ENCODE measurements around the gene GPN3. TPM values are rescaled to one million over a fixed set of nuclear protein-coding genes. Genes with fewer than 3 reads are reported as not detected.

GPN3 gene
- total and polyA plus RNA-seq, 2 of the 8 experiments (the other 6 are each of a cell fraction or from before 2014, with no cell fraction given): 49.7 to 52.9 TPM

DNA sequence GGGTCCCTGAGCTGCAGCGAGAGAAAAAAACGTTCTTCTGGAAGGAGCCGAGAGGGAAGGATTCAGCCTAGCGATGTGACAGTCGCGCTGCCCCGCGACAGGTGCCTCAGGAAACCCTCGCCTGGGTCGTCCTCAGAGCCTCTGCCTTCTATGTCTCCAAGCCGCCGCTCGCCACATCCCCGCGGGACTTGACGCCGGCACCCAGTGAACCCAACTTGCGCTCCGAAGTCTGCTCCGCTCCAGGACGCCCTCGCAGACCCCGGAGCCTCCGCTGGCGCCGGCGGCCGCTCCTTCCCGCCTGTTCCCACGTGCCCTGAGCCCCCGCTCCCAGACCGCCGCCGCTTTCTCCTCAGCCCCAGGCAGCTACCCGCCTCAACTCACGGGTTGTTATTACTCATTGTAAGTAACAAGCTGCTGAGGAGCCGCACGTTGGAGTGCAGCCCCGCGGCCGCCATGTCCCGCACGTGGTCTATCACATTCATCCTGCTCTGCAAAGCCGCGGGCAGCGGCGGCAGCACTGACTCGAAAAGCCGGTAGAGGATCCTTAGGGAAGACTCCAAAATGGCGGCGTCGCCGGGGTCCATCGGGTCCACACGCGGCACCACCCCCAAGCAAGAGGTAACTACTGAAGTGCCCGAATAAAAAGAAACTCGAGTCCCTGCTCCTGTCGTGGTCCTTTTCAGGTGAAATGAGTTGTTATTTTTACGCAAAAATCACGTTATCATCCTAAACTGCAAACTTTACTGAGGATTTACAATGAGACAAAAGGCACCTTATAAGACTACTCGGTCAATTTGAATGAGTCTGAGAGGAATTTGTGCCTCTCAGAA, 64.7 kb downstream of the GPN3 start, which contains the start of gene ANAPC7:
Gene ANAPC7, minus strand, starts transcription at position 563 of the 830 bp plus-strand sequence. Its CDS starts 81 bp downstream, at position 482.
- FAIRE-seq (no peak), DNase-seq (ENCODE audit: low read depth in 1 of 2, low spot score in 2 of 2) (peak; percentile 77 to 90)
- Histone ChIP-seq H3K23me2 (ENCODE audit: low read depth, low read length) (peaks cover 2% of the 10 kb centered on the region; the same call in 1 of the 2 replicates), H3K36me3 (ENCODE audit: control insufficient read depth in 2 of 4, insufficient read depth in 4 of 4, low read length in 3 of 4) (peaks cover 4 to 24% (median 13%) of the 10 kb centered on the region in 4 experiments; a peak in 6 of 8 replicates), H4K5ac (ENCODE audit: insufficient read length, low read depth, low read length) (peak within 1 kb of the TSS; percentile 97), H2AFZ (ENCODE audit: low read length) (peak within 1 kb of the TSS; percentile 100), H3K4me2 (ENCODE audit: insufficient read depth in 1 of 2, low read depth in 2 of 2, low read length in 2 of 2) (peak within 1 kb of the TSS; percentile 65 to 75), H3K9ac (replicated peaks in 1 of 4; ENCODE audit: extremely low read depth in 1 of 4, low read depth in 3 of 4, low read length in 3 of 4) (peak within 1 kb of the TSS; percentile 86 to 97 (median 92)), H2BK20ac (ENCODE audit: low read length) (no peak within 1 kb of the TSS), H3K27me3 (replicated peaks in 1 of 4; ENCODE audit: control insufficient read depth in 3 of 4, extremely low read depth in 1 of 4, insufficient read depth in 3 of 4, low read length in 3 of 4) (no peaks in the 10 kb centered on the region), H2BK5ac (ENCODE audit: low read depth, low read length) (peak within 1 kb of the TSS; percentile 99), H4K91ac (replicated peaks; ENCODE audit: insufficient read length, low read length) (peak within 1 kb of the TSS; percentile 78), H4K20me1 (replicated peaks in 1 of 2; ENCODE audit: control insufficient read depth in 1 of 2, insufficient read depth in 2 of 2, low read length in 2 of 2) (peaks cover 0 to 7% of the 10 kb centered on the region in 2 experiments), H3K23ac (ENCODE audit: insufficient read length) (no peak within 1 kb of the TSS), H3K14ac (ENCODE audit: insufficient read length) (no peak within 1 kb of the TSS), H3K9me3 (ENCODE audit: insufficient read depth in 2 of 2, low read depth in 1 of 2, low read length in 1 of 2) (no peaks in the 10 kb centered on the region), H2AK5ac (ENCODE audit: low read depth, low read length) (no peak within 1 kb of the TSS), H3K79me2 (ENCODE audit: control insufficient read depth in 1 of 2, insufficient read depth in 2 of 2, low read length in 2 of 2) (peaks cover 28 to 51% of the 10 kb centered on the region in 2 experiments), H3K4ac (replicated peaks; ENCODE audit: insufficient read length, low read depth, low read length) (peak within 1 kb of the TSS; percentile 73), H3K18ac (ENCODE audit: extremely low read depth, low read length) (peak within 1 kb of the TSS; percentile 71), H2BK12ac (ENCODE audit: low read depth, low read length) (peak within 1 kb of the TSS; percentile 96; the same call in 1 of the 2 replicates), H3K4me3 (ENCODE audit: extremely low read depth in 1 of 4, insufficient read depth in 2 of 4, low read depth in 3 of 4, low read length in 4 of 4) (peak within 1 kb of the TSS; percentile 69 to 96 (median 91)), H4K8ac (ENCODE audit: extremely low read depth, insufficient read depth, low read length) (peak within 1 kb of the TSS; percentile 99), H2BK120ac (replicated peaks; ENCODE audit: low read depth, low read length) (peak within 1 kb of the TSS; percentile 83), H3K4me1 (replicated peaks in 1 of 4; ENCODE audit: control insufficient read depth in 3 of 4, insufficient read depth in 4 of 4, low read length in 3 of 4) (peaks cover 0 to 4% (median 0%) of the 10 kb centered on the region in 4 experiments; a peak in 1 of 7 replicates), H2BK15ac (ENCODE audit: low read length) (0 out of 2 replicates have a peak within 1 kb of the TSS, but pooled peaks have one; percentile 66), H3K56ac (replicated peaks; ENCODE audit: insufficient read length, low read depth, low read length) (peak within 1 kb of the TSS; percentile 89), H3K79me1 (ENCODE audit: low read depth, low read length) (peaks cover 2% of the 10 kb centered on the region), H3K27ac (ENCODE audit: low read depth, low read length) (peak within 1 kb of the TSS; percentile 99)
- ChIA-PET POLR2A (ENCODE audit: partially characterized antibody) (interaction anchor here (0.6 to 2.4 kb wide), 20 partner anchors 8 to 116 kb away, joined by 3 to 11 read pairs (median 3); partner anchors contain the start of genes ARPC3 and GPN3), CTCF (ENCODE audit: partially characterized antibody) (interaction anchor here (1.7 to 2.7 kb wide), 2 partner anchors 28 to 66 kb away, joined by 4 to 11 read pairs; partner anchors contain the start of gene FAM216A)
- 2% methylated on average over 48 of the region's 62 CpGs; no CpG with 5 or more reads in 1 of the 2 experiments for WGBS, 2 experiments (ENCODE audit: extremely low coverage in 1 of 2, insufficient coverage in 1 of 2, insufficient read length in 1 of 2, insufficient replicate concordance in 2 of 2, low coverage in 1 of 2, low lambda C conversion rate in 2 of 2, missing lambda C conversion rate in 1 of 2)
- TF ChIP-seq POU5F1 (IDR thresholded peaks at IDR 0.05; ENCODE audit: low read depth, low read length): no peak
- TF ChIP-seq SIX5 (IDR thresholded peaks at IDR 0.05; ENCODE audit: low read depth, low read length): no peak
- no peak for TF ChIP-seq KDM1A (IDR thresholded peaks at IDR 0.05; ENCODE audit: borderline replicate concordance, low read length)
- no peak for TF ChIP-seq BACH1 (IDR thresholded peaks at IDR 0.05; ENCODE audit: low read length)
- no peak for TF ChIP-seq FOSL1 (IDR thresholded peaks at IDR 0.05; ENCODE audit: insufficient read depth, low read depth, low read length)
- TF ChIP-seq, protein P1, sequence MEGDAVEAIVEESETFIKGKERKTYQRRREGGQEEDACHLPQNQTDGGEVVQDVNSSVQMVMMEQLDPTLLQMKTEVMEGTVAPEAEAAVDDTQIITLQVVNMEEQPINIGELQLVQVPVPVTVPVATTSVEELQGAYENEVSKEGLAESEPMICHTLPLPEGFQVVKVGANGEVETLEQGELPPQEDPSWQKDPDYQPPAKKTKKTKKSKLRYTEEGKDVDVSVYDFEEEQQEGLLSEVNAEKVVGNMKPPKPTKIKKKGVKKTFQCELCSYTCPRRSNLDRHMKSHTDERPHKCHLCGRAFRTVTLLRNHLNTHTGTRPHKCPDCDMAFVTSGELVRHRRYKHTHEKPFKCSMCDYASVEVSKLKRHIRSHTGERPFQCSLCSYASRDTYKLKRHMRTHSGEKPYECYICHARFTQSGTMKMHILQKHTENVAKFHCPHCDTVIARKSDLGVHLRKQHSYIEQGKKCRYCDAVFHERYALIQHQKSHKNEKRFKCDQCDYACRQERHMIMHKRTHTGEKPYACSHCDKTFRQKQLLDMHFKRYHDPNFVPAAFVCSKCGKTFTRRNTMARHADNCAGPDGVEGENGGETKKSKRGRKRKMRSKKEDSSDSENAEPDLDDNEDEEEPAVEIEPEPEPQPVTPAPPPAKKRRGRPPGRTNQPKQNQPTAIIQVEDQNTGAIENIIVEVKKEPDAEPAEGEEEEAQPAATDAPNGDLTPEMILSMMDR (IDR thresholded peaks at IDR 0.05; ENCODE audit: control extremely low read depth in 1 of 3, insufficient read depth in 1 of 3, low read depth in 1 of 3, low read length in 3 of 3): no peak
- peak; percentile 78 for TF ChIP-seq GTF2F1 (IDR thresholded peaks at IDR 0.05; ENCODE audit: borderline replicate concordance, low read depth, low read length)

Data from H1 (cell line).